ENCODE results near the gene MIEN1.

- TF ChIP-seq CTCF (IDR thresholded peaks at IDR 0.05) (no peak), EZH2 (IDR thresholded peaks at IDR 0.05; ENCODE audit: borderline replicate concordance, insufficient read depth, low read depth, low read length, poor library complexity, severe bottlenecking) (no peak)
Measured at GRCh38 chr17:39759204-39759603, 28.9 kb upstream of the MIEN1 start.
